ENCODE measurements around the gene ZNF837.

The ZNF837 gene

GRCh38 chr19:58397533-58398037 is 16.8 kb upstream of the ZNF837 start:
- intact Hi-C loops (cut with DNase I) = no loop called here
- DNase-seq = no peak

DNA sequence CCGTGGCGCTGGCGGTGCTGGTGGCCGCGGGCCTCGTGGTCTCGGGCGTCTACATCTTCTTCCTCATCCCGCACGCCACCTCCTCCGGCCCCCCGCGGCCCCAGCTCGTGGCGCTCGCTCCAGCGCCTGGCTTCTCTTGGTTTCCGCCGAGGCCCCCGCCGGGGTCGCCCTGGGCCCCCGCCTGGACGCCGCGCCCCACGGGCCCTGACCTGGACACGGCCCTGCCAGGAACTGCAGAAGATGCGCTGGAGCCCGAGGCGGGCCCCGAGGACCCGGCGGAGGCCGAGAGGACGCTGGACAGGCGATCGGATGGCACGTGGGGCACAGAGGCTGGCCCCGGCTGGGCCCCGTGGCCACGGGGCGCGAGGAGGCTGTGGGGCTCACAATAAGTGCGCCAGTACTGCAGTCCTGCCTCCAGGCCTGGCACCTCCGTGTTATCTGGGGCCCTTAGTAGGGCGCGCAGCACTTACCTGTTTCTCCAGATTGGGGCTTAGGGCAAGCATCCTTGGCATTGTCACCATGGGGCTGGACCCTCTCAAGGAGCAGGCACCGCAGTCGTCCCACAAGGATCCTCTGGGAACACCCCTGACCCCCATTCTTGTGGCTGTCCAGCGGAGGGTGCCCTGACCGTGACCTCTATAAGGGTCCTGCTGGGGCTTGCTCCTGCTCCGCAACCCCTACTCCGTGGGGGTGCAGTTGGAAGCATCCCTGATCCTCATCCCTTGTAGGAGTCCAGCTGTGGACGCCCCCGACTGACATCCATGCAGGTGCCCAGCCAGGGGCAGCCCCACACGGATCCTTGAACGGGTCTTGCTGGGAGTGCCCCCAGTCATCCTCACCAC is 16.1 kb upstream of the ZNF837 start:
- peak in 2 of 10 donors; percentile 67 to 82 for DNase-seq

DNA sequence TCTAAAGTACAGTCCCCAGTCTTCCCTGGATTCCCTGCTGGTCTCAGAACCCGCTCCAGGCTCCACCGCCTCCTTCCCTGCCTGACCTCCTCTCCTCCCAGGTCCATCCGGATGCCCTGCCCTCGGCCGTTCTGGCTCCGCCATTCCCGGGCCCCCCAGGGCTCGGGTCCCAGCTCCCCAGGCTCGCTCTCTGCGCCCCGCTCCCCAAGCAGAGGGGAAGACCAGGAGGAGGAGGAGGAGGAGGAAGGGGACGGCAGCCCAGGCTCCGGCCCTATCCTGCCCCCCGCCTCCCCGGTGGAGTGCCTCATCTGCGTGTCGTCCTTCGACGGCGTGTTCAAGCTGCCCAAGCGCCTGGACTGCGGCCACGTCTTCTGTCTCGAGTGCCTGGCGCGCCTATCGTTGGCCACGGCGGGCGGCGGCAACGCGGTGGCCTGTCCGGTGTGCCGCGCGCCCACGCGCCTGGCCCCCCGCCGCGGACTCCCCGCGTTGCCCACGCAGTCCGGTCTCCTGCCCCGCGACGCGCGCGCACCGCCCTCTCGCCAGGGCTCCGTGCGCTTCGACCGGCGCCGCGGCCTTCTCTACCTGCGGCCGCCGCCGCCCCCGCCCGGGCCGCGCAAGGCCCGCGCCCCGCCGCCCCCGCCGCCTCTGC is 15.3 kb upstream of the ZNF837 start:
- intact Hi-C loops (cut with DNase I) = no loop called here
- peak in 3 of 10 donors; percentile 55 to 66 (median 64) for DNase-seq

More for the DNA sequence above, 16.1 kb upstream of the ZNF837 start:
- intact Hi-C loops (cut with DNase I) = no loop called here

DNA sequence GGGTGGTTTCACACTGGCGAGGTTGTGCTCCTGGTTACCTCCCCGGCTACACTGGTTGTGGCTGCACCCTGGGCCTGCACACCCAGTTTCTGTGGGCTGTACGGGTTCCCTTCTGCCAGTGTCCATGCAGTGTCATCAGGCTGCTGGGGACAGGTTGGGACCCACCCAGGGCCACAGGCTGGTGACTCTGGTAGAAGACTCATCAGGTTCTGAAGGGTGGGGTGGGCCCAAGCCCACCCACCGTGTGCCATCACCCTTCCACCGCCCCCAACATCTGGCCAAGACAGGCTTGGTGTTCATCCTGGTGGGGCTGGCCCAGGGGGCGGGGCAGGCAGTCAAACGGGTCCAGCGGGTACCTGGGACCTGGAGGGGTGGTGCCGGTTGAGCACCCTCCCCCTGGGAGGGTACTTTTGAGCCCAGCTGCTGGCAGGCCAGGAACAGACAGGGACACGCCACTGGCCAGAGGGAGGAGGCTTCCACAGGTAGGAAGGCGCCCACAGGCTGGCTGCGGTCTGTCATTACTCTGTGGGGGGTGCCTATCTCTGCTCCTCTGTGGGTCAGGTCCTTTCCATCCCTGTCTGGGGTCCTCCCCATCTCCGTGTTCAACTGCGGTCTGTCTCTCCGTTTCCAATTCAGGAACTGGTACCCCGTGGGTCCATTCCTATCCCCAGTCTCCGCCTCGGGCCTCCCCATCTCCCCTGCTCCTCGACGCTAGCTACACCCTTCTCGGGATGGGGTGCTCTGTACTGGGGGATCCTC is 14.6 kb upstream of the ZNF837 start, which contains the start of gene RNF225:
Gene RNF225, plus strand, starts transcription at position 437 of the 759 bp plus-strand sequence. CDS start 434 bp downstream, outside the sequence.
- intact Hi-C loops (cut with DNase I) = no loop called here
- peak in 3 of 10 donors; percentile 69 to 70 (median 70) for DNase-seq

GRCh38 chr19:58394821-58395219 is 14.0 kb upstream of the ZNF837 start:
- DNase-seq = peak in 2 of 10 donors; percentile 51 to 56
- intact Hi-C loops (cut with DNase I) = no loop called here

DNA sequence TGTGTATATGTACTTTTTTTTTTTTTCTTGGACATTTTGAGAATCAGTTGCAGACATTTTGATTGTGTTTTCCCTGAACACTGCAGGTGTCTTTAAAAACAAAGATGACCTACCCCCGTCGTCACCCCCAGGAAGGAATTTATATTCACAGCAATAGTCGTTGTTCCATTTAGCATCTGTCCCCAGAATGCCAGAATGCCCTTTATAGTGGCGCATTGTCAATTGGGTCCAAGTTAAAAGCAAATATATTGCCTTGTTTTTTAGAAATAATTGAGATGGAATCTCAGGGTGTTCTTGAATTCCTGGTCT is 12.8 kb upstream of the ZNF837 start:
- intact Hi-C loops (cut with DNase I) = no loop called here
- DNase-seq = no peak

- DNase-seq = peak in 3 of 10 donors; percentile 40 to 73 (median 40)
- intact Hi-C loops (cut with DNase I) = no loop called here
Observed at GRCh38 chr19:58392945-58393724, 12.3 kb upstream of the ZNF837 start.

- DNase-seq = peak in 1 of 10 donors; percentile 42
- intact Hi-C loops (cut with DNase I) = no loop called here
Observed at GRCh38 chr19:58388175-58388526, 7.3 kb upstream of the ZNF837 start.

DNA sequence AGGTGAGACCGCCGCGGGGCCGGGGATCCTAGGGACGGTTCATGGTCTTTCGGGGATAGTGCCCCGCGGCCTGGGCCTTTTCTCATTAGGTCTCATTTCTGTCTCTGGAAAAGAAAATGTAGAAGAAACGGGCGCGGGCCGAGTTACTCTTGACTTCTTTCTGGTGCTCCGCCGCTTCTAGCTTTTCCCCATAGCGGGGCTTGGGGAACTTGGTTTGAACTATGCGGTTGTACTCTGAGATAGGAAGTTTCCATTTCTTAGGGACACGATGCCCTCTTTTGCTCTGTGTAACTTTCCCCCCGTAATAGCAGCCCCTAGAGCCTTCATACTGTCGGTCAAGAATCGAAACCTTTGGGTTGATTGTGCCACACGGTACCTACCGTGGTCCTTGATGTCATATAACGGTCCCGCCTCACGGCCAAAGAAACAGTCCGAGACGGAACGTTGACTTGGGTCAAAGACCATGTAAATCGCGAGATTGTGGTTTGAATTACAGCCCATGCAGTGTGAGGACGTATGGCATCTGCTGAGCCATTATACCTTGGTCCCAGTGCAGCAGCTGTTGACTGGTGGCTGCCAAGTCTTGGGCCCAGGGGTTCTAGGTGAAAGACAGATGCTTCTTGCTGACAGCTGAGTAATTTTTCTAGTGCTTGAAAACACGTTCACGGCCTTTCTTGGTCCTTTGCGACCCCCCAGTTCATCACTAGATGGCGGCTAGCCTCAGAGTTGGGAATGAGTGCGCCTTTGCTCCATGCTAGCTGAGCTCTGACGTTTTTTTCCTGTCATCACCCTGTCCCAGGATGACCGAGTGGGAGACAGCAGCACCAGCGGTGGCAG is 6.7 kb upstream of the ZNF837 start:
- intact Hi-C loops (cut with DNase I) = no loop called here
- peak in 2 of 10 donors; percentile 28 to 62 for DNase-seq

DNA sequence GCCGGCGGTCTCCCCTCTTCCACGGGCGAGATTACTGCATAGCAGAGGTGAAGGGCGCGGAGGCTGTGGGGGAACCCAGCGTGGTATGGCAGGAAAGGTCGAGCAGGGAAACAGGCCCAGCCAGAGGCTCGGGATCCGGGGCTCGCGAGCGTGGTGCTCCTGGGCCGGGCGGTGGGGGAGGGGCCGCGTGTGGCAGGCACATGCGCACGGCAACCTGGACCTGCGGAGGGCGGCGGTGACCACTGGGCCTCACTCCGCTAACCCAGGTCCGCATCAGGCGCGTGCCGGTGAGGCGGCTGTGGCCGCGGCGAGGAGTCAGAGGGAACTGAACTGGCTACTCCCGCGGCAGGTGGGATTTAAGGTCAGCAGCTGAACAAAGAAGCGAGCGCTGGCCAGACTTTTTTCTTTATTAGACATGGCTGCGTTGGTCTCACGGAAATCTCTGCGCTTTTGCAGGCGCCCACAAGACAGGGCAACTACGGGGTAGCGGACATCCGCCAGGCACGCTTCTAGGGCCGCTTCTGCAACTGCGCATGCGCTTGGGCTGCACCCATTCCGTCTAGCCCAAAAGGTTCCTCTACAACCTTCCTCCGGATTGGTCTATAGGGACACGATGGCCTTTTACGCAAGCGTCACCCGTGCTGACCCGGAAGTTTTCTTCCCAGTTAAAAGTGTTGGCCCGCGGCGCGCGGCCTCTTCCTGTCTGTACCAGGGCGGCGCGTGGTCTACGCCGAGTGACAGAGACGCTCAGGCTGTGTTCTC is 5.9 kb upstream of the ZNF837 start, which contains the start of gene RPS5:
Gene RPS5, plus strand, starts transcription at position 694 of the 762 bp plus-strand sequence. CDS start 869 bp downstream, outside the sequence.
- intact Hi-C loops (cut with DNase I) = no loop called here
- DNase-seq = peak; percentile 94 to 99 (median 96)

GRCh38 chr19:58385891-58386575 is 5.2 kb upstream of the ZNF837 start:
- DNase-seq = peak in 2 of 10 donors; percentile 59 to 83
- intact Hi-C loops (cut with DNase I) = no loop called here

GRCh38 chr19:58385313-58385890 is 4.6 kb upstream of the ZNF837 start:
- intact Hi-C loops (cut with DNase I) = no loop called here
- peak in 3 of 10 donors; percentile 56 to 72 (median 70) for DNase-seq

DNA sequence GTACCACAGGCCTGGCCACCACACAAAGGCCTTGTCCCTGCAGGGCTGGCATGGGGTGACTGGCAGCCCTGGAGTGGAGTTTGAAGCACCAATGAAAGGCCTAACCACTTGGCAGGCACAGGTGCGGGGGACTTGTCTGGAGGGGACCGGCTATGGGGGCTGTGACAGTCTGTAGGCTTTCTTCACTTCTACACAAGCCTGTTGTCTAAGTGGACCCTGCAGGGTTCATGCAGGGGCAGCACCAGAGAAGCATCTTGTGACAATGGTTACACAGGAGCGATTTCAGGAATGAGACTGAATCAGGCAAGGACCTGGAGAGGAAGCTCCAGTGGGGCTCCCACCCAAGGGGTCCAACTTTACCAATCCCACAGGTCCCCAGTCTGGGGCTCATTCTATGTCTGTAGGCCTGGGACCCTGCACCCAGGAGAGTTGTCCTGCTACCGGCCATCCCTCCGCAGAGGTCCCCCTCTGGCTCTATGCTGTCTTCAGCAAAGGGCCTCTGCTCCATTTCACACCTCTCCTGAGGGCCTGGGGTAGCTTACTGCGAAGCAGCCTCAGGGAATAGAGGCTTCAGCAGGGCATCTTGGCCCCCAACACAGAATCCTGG is 2.3 kb upstream of the ZNF837 start:
- peak in 1 of 10 donors; percentile 46 for DNase-seq
- intact Hi-C loops (cut with DNase I) = no loop called here

DNA sequence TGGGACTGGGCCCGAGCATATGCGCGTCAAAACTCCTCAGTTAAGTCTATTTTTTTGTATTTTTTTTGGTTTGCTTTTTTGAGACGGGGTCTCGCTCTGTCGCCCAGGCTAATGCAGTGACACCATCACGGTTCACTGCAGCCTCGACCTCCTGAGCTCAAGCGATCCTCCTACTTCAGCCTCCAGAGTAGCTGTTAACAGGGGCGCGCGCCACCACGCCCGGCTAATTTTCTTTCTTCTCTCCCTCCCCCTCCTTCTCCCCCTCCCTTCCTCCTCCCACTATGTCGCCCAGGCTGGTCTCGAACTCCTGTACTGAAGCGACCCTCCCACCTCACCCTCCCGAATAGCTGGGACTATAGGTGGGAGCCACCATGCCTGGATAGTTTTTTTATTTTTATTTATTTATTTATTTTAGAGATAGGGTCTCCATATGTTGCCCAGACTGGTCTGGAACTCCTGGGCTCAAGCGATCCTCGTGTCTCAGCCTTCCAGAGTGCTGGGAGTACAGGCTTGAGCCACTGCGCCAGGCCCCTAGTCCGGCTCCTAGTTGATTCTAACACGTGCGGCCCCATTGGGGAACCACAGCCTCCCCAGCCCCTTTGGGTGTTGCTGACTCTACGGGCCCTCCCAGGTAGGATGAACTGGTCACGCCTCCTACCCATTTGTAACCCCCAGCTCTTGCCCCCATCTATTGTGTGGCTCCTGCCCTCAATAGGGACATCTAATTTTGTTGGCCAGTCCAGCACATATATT is 806 bp upstream of the ZNF837 start:
- DNase-seq = peak in 2 of 10 donors; percentile 62 to 80
- intact Hi-C loops (cut with DNase I) = loop anchor here (2.0 kb wide), 1 partner anchor 19 kb away; the partner anchor contains the start of gene ZNF497

- intact Hi-C loops (cut with DNase I) = loop anchor here (1.0 to 2.0 kb wide), 2 partner anchors 17 to 53 kb away; partner anchors contain the start of gene ZNF497
- peak in 1 of 10 donors; percentile 80 for DNase-seq
Observed at GRCh38 chr19:58380037-58380661, 681 bp downstream of the ZNF837 start.
